MM.1S (cell line): ENCODE results near the gene PREX1.

Experiments used
- CTCF ChIP-seq: fragments of 300-600 bp; sonication (generic); IDR thresholded peaks from 2 replicates; pipeline ENCODE4 v1.5.1; 2016; ENCODE audit warnings: antibody characterized with exemption, low read length, mixed read lengths
- EZH2 ChIP-seq: fragments of 300-600 bp; sonication (generic); optimal IDR thresholded peaks from 2 replicates; pipeline ENCODE3; 2017; ENCODE audit warnings: low read depth, mild to moderate bottlenecking, antibody characterized with exemption, low read length, mixed read lengths
- EZH2phosphoT487 ChIP-seq: fragments of 300-600 bp; sonication (generic); IDR thresholded peaks from 2 replicates; pipeline ENCODE4 v1.6.1; 2018; ENCODE audit warnings: antibody characterized with exemption, low read length

GRCh38 chr20:48839154-48839917 lies 11.5 kb upstream of the PREX1 start:
- TF ChIP-seq EZH2 (no peak), CTCF (no peak), EZH2phosphoT487 (no peak)
